ENCODE results near the gene STK32B.

STK32B gene

DNA sequence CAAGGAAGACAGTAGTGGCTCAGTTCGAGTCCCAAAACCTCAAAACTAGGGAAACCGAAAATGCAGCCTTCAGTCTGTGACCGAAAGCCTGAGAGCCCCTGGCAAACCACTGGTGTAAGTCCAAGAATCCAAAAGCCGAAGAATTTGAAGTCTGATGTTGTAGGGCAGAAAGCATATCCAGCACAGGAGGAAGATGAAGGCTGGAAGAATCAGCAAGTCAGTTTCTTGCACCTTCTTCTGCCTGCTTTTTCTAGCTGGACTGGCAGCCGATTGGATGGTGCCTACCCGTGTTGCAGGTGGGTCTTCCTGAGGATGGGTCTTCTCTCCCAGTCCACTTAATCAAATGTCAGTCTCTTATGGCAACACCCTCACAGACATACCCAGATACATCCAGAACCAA lies 95.0 kb downstream of the STK32B start:
- ATAC-seq (ENCODE audit: low read depth) (no peak), DNase-seq (ENCODE audit: low spot score) (no peak)
- Histone ChIP-seq H3K9me3 (ENCODE audit: severe bottlenecking) (peaks cover 2% of the 10 kb centered on the region), H3K27ac (ENCODE audit: poor library complexity, severe bottlenecking) (no peak overlapping the region), H3K36me3 (ENCODE audit: low read depth) (no peaks in the 10 kb centered on the region), H3K27me3 (ENCODE audit: insufficient read depth, poor library complexity, severe bottlenecking) (peaks cover 48% of the 10 kb centered on the region), H3K4me3 (ENCODE audit: severe bottlenecking) (no peak overlapping the region), H3K4me1 (ENCODE audit: insufficient read depth, poor library complexity, severe bottlenecking) (no peaks in the 10 kb centered on the region)
- TF ChIP-seq CTCF (IDR thresholded peaks at IDR 0.05; ENCODE audit: poor library complexity, severe bottlenecking): no peak

- DNase-seq (ENCODE audit: low spot score) (no peak), ATAC-seq (ENCODE audit: low read depth) (no peak)
- Histone ChIP-seq H3K4me1 (ENCODE audit: insufficient read depth, poor library complexity, severe bottlenecking) (no peaks in the 10 kb centered on the region), H3K27me3 (ENCODE audit: insufficient read depth, poor library complexity, severe bottlenecking) (peaks cover 32% of the 10 kb centered on the region), H3K4me3 (ENCODE audit: severe bottlenecking) (no peak overlapping the region), H3K9me3 (ENCODE audit: severe bottlenecking) (peaks cover under 1% of the 10 kb centered on the region), H3K27ac (ENCODE audit: poor library complexity, severe bottlenecking) (no peak overlapping the region), H3K36me3 (ENCODE audit: low read depth) (no peaks in the 10 kb centered on the region)
- no peak for TF ChIP-seq CTCF (IDR thresholded peaks at IDR 0.05; ENCODE audit: poor library complexity, severe bottlenecking)
Measured at GRCh38 chr4:5152521-5152920, 101.2 kb downstream of the STK32B start.

DNA sequence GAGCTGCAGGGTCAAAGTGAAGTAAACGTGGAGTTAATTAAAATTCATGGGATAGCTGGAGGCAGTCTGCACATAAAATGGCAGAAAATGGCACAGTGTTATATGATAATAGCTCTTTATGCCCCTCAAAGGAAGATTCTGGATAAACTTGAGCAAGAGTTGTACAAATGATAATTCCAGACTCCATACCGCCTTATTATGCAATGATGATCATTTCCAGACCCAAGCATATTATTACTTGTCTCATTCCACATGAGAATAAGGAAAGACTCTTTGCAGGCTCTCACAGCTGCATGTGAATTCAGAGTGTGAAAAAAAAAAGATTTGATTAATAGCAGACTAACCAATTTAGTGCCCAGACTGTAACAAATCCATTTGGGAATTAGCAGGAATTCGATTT lies 105.4 kb downstream of the STK32B start:
- peaks cover 14% of the 10 kb centered on the region for H3K27me3 ChIP-seq (ENCODE audit: insufficient read depth, poor library complexity, severe bottlenecking)
- H3K9me3 ChIP-seq (ENCODE audit: severe bottlenecking): no peaks in the 10 kb centered on the region
- H3K4me1 ChIP-seq (ENCODE audit: insufficient read depth, poor library complexity, severe bottlenecking): no peaks in the 10 kb centered on the region
- no peaks in the 10 kb centered on the region for H3K36me3 ChIP-seq (ENCODE audit: low read depth)
- no peak overlapping the region for H3K27ac ChIP-seq (ENCODE audit: poor library complexity, severe bottlenecking)
- ATAC-seq (ENCODE audit: low read depth) (no peak), DNase-seq (ENCODE audit: low spot score) (no peak)
- H3K4me3 ChIP-seq (ENCODE audit: severe bottlenecking): no peak overlapping the region
- TF ChIP-seq CTCF (IDR thresholded peaks at IDR 0.05; ENCODE audit: poor library complexity, severe bottlenecking): no peak

- Histone ChIP-seq H3K9me3 (ENCODE audit: severe bottlenecking) (no peaks in the 10 kb centered on the region), H3K36me3 (ENCODE audit: low read depth) (no peaks in the 10 kb centered on the region), H3K4me1 (ENCODE audit: insufficient read depth, poor library complexity, severe bottlenecking) (no peaks in the 10 kb centered on the region), H3K27ac (ENCODE audit: poor library complexity, severe bottlenecking) (no peak overlapping the region), H3K27me3 (ENCODE audit: insufficient read depth, poor library complexity, severe bottlenecking) (peaks cover 14% of the 10 kb centered on the region), H3K4me3 (ENCODE audit: severe bottlenecking) (no peak overlapping the region)
- TF ChIP-seq CTCF (IDR thresholded peaks at IDR 0.05; ENCODE audit: poor library complexity, severe bottlenecking): no peak
- ATAC-seq (ENCODE audit: low read depth): no peak
- DNase-seq (ENCODE audit: low spot score): no peak
Measured at GRCh38 chr4:5157791-5158770, 106.8 kb downstream of the STK32B start.

DNA sequence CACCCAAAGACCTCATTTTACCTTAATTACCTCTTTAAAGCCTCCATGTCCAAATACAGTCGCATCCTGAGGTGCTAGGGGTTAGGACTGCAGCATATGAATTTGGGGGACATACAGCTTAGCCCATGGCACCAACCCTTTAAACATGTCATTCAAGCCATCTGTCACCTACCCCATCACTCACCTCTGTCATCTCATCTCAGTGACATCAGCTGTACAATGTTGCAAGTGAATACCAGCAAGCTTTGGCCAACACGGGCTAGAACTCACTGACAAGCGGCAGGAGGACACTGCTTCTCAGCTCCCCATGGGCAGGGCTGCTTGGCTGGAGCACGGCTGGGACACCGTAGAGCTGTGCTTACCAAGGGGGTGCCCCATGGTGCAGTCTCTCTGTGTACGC lies 107.5 kb downstream of the STK32B start:
- H3K9me3 ChIP-seq (ENCODE audit: severe bottlenecking): no peaks in the 10 kb centered on the region
- no peak overlapping the region for H3K27ac ChIP-seq (ENCODE audit: poor library complexity, severe bottlenecking)
- DNase-seq (ENCODE audit: low spot score): no peak
- no peak for TF ChIP-seq CTCF (IDR thresholded peaks at IDR 0.05; ENCODE audit: poor library complexity, severe bottlenecking)
- no peak for ATAC-seq (ENCODE audit: low read depth)
- H3K4me1 ChIP-seq (ENCODE audit: insufficient read depth, poor library complexity, severe bottlenecking): no peaks in the 10 kb centered on the region
- H3K4me3 ChIP-seq (ENCODE audit: severe bottlenecking): no peak overlapping the region
- H3K36me3 ChIP-seq (ENCODE audit: low read depth): no peaks in the 10 kb centered on the region
- peaks cover 14% of the 10 kb centered on the region for H3K27me3 ChIP-seq (ENCODE audit: insufficient read depth, poor library complexity, severe bottlenecking)
